ENCODE results near the gene BLCAP. TPM values are rescaled to one million over a fixed set of nuclear protein-coding genes. Genes with fewer than 3 reads are reported as not detected.
"Not testable (repeated sequence)": the region's sequence is repeated elsewhere in the genome, so short reads cannot be mapped to it uniquely, and the experiment has no call there.

The BLCAP gene
- polyA plus RNA-seq, 10 donors, result 283 to 491 (median 416) TPM

GRCh38 chr20:37492096-37492625, 35.5 kb downstream of the BLCAP start:
- no peak for DNase-seq

DNA sequence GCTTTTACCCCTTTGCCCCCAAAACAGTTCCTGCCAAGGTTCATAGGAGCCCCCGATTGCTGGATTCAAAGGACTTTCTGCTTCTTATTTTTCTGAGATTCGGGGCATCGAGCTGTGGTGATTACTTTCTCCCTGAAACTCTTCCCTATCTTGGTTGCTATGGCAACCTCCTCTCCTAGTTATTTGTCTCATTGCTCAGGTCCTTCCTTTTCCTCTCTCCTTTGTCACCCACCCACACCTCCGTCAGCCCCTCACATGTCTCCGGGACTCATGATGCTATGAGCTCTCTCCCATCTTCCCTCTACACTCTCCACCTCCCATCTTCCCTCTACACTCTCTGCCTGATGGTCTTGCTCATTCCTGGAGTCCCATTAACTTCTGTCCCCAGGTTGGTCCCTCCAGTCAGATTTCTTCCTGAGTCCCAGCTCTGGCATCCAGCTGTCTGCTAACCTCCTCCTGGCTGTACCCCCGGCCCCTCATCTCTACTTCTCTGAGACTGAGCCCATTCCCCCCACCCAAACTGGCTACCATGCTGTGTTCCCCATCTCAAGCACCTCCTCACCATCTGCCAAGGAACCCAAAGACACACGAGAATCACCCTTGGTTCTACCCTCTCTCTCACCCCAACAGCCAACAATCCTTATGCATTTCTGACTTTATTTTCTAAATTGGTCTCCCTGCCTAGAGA, 36.9 kb downstream of the BLCAP start:
- DNase-seq, result no peak

GRCh38 chr20:37486209-37486608, 41.5 kb downstream of the BLCAP start:
- DNase-seq, result not testable (repeated sequence)

DNA sequence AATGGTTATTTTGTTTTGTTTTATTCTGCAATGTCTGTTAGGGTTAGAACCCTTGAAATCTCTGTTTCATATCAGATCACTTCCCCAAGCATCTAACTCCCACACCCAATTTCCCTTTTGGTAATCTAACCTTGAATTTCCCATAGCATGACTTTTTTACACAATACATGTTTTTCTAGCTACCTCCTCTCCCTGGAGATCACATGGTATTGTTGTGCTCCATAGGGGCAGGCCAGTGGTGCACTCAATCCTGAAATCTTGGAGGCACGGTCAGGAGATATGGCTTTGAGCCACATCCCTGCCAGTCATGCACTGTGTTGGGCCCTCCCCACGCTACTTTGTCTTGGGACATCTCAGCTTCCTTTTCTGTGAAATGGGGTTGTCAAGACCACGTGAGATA, 43.3 kb downstream of the BLCAP start:
- no peak for DNase-seq

DNA sequence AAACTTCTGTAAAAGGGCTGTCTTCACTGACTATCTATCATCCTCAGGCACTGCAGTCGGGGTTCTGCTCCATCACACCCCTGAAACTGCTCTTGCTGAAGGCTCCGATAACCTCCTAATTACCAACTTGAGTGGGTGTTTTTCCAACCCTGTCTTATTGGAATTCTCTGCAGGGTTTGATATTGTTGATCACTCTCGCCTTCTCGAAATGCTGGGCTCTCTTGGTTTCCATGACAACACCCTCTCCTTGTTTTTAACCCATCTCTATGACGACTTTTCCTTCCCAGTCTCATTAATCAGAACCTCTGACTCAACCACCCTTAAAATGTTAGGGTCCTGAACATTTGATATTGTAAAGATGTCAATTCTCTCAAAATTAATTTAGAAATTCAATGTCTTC, 46.1 kb downstream of the BLCAP start:
- no peak for DNase-seq

DNA sequence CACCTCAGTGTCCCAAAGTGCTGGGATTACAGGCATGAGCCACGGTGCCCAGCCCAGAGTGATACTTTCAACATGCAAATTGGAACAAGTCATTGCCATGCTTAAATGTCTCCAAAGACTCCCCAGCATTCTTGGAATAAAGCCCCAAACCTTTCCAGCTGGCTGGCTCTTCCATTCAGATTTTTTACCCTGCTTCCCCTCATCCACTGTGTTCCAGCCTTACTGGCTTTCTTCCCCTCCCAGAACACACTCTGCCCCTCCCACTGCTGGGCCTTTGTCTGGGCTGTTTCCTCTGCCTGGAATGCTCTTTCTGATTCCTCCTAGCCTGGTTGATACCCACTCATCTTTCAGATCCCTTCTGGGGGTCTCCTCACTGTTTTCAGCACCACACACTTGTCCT, 46.8 kb downstream of the BLCAP start:
- DNase-seq, result no peak

GRCh38 chr20:37479925-37480691, 47.6 kb downstream of the BLCAP start:
- DNase-seq, result no peak

- DNase-seq, result peak in 1 of 3 donors; percentile 29
Observed at GRCh38 chr20:37479266-37479665, 48.4 kb downstream of the BLCAP start.

DNA sequence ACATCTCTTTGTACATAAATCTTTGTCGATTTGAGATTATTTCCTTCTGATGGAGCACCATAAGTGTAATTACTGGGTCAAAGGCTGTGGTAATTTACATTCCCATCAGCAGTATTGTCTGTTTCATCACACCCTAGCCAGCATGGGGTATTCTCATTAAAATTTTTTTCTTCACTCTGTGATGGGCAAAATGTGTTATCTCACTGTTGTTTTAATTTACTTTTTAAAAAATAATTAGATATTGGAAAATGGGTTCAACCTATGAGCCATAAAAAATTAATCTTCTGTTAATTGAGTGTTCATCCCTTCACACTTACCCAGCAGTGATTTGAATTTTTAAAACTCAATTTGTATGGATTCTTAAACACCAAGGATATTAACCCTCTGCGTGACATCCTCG, 50.6 kb downstream of the BLCAP start:
- DNase-seq, result no peak

- no peak for DNase-seq
Observed at GRCh38 chr20:37475252-37475651, 52.4 kb downstream of the BLCAP start.

DNA sequence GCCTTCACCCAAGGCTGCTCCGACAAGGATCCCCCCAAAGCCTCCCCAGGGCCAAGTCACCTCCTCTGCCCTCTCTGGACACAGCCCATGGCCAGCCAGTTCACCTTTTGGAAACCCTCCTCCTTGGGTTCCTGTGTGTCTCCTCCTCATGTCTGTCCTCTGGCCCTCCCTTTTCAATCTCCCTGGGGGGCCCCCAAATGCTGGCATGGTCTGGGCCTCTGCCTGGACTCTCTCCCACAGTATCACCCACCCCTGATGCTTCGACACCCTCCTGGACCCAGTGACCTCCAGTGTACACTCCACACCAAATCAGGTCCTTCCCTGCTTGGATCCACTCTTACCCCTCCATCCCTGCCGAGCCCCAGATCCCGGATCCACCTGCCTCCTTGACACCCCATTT, 53.3 kb downstream of the BLCAP start:
- no peak for DNase-seq

GRCh38 chr20:37473249-37474000, 54.3 kb downstream of the BLCAP start:
- peak in 1 of 3 donors; percentile 7 for DNase-seq

GRCh38 chr20:37472435-37472834, 55.2 kb downstream of the BLCAP start:
- not testable (repeated sequence) for DNase-seq

DNA sequence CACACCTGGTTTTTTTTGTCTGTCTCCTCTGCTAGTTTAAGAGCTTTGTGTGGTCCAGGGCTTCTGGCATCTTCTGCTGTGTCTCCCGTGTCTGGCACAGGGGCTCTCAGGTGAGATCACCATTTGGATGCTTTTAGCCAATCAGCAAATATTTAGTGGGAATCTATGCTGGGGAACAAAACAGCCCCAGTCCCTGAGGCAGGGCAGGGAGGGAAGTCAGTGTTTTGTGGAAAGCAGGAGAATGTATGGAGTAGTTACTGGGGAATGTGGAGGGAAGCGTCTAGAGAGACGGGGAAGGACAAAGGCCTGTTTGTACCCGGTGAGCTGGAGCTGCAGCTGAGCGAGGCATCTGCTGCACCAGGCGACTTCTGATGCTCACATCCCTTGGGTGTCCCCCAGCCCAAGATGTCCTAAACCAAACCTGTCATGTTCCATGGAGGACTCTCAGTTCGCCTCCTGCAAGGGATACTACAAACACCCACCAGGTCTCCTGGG, 55.9 kb downstream of the BLCAP start:
- peak in 1 of 3 donors; percentile 9 for DNase-seq

- DNase-seq, result not testable (repeated sequence)
Observed at GRCh38 chr20:37470190-37470589, 57.5 kb downstream of the BLCAP start.

DNA sequence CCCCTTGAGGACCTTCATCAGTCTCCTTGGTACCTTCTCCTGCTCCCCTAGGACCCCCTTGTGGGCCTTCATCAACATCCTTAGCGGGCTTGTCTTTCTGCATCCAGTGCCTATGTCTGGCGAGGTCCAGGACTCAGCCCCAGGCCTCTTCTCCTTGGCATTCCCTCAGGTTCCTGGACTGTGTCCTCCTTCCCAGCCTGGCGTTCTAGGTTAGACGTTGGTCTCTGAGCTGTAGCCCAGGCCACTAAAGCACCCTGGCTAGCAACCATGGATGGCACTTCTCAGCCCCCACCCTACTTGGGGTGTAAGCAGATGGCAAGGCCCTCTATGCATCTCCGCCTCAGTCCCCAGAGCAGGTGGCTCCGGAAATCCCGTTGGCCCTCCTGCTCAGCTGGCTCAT, 58.1 kb downstream of the BLCAP start:
- DNase-seq, result no peak

DNA sequence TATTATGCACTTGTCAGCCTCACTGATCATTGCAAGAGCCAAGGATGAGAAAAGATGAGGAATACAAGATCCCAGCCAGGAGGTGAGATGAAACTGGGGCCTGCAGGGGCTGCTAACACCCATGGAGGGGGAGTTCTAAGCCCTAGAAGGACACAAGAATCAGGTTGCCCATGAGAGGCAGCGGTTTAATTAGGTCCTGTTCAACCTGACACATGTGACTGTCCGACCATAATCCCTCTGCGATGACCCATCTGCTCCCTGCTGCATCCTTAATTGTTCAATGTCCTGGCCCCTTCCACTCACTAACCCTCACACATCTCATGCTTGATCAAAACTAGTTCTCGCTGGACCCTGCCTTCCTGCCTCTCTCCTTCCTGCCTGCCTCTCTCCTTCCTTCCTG, 58.8 kb downstream of the BLCAP start:
- DNase-seq, result no peak

Other genes starting within 250 kb of the BLCAP start
- 10 to 100 TPM; 30.0 to 44.3 (median 34.7) TPM for gene MANBAL, start 238.2 kb downstream of the BLCAP start, polyA plus RNA-seq (ENCODE audit: insufficient read length in 10 of 10)
- gene SRC, start 181.7 kb downstream of the BLCAP start, polyA plus RNA-seq (ENCODE audit: insufficient read length in 10 of 10), result 10 to 100 TPM; 11.8 to 18.7 (median 14.2) TPM
- gene NNAT, start 6.6 kb downstream of the BLCAP start, polyA plus RNA-seq (ENCODE audit: insufficient read length in 10 of 10), result 100 to 1,000 TPM; 311 to 686 (median 530) TPM
- 10 to 100 TPM; 24.6 to 48.9 (median 30.3) TPM for gene CTNNBL1, start 166.2 kb upstream of the BLCAP start, polyA plus RNA-seq (ENCODE audit: insufficient read length in 10 of 10)

Measured in muscle of back (tissue), 11 donors.